H1 (cell line): Measurements from ENCODE around the gene PLA2G4D.

Experiments used
- POLR2A ChIP-seq, 2 experiments: IDR thresholded peaks; 1 replicate in 1 of 2; 2 replicates in 1 of 2; pipeline ENCODE4 v1.6.1; 2011; ENCODE audit warnings: low read depth in 2 of 2, low read length in 2 of 2, mild to moderate bottlenecking in 2 of 2; ENCODE audit errors: control extremely low read depth in 1 of 2
- POLR2AphosphoS5 ChIP-seq: IDR thresholded peaks from 2 replicates; pipeline ENCODE4 v1.6.1; 2011; ENCODE audit warnings: low read depth, low read length
- TF ChIP-seq, protein P1 (sequence below), 3 experiments: IDR thresholded peaks; 1 replicate in 2 of 3; 2 replicates in 1 of 3; pipeline versions ENCODE4 v1.5.1 to v1.6.1; 2011; ENCODE audit warnings: low read length in 3 of 3, mild to moderate bottlenecking in 3 of 3, inconsistent platforms in 2 of 3, low read depth in 1 of 3, moderate library complexity in 1 of 3; ENCODE audit not compliant: insufficient read depth in 1 of 3; ENCODE audit errors: control extremely low read depth in 1 of 3

DNA sequence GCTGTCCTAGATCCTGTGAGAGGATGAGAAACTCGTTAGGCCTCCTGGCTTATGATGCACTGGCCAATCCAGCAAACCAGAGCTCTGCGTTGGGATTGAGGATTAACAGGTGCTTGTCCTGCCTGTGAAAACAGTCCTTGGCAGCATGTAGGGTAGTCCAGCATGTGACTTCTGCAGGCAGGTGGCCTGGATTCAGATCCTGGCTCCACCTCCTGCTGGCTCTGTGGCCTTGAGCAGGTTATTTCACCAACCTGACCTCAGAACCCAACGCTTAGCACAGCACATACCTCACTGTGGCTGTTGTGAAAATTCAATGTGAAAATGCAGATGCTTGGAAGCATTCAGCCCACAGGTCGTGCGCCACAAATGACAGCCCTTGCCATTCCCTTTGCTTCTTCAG is 33.6 kb downstream of the PLA2G4D start:
- TF ChIP-seq, protein P1, sequence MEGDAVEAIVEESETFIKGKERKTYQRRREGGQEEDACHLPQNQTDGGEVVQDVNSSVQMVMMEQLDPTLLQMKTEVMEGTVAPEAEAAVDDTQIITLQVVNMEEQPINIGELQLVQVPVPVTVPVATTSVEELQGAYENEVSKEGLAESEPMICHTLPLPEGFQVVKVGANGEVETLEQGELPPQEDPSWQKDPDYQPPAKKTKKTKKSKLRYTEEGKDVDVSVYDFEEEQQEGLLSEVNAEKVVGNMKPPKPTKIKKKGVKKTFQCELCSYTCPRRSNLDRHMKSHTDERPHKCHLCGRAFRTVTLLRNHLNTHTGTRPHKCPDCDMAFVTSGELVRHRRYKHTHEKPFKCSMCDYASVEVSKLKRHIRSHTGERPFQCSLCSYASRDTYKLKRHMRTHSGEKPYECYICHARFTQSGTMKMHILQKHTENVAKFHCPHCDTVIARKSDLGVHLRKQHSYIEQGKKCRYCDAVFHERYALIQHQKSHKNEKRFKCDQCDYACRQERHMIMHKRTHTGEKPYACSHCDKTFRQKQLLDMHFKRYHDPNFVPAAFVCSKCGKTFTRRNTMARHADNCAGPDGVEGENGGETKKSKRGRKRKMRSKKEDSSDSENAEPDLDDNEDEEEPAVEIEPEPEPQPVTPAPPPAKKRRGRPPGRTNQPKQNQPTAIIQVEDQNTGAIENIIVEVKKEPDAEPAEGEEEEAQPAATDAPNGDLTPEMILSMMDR (IDR thresholded peaks at IDR 0.05; ENCODE audit: control extremely low read depth in 1 of 3, insufficient read depth in 1 of 3, low read depth in 1 of 3, low read length in 3 of 3) = no peak
- TF ChIP-seq POLR2A (IDR thresholded peaks at IDR 0.05; ENCODE audit: control extremely low read depth in 1 of 2, low read depth in 2 of 2, low read length in 2 of 2) (no peak), POLR2AphosphoS5 (no peak)
